ENCODE results near the gene UNC5B.
A peak's percentile ranks its signal among the peaks of the same experiment; 100 is the strongest.

UNC5B gene

DNA sequence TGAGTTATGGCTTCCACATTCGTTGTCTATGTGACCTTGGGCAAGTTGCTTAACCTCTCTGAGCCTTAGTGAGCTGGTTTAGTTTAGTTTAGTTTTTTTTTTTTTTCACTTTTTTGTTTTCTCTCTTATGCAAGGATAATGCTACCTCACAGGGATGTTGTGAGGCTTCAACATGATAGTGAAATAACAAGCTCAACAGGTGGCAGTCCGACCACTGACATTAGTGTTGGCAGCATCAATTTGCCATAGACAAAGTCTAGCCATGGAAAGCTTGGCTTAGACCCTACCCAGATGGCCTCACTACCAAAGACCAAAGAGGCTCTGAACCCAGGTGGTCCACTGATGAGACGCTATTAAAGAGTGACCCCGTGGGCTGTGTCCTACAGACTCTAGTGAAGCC, 27.2 kb upstream of the UNC5B start:
- H3K27ac ChIP-seq = no peak overlapping the region
- TF ChIP-seq, protein P1, sequence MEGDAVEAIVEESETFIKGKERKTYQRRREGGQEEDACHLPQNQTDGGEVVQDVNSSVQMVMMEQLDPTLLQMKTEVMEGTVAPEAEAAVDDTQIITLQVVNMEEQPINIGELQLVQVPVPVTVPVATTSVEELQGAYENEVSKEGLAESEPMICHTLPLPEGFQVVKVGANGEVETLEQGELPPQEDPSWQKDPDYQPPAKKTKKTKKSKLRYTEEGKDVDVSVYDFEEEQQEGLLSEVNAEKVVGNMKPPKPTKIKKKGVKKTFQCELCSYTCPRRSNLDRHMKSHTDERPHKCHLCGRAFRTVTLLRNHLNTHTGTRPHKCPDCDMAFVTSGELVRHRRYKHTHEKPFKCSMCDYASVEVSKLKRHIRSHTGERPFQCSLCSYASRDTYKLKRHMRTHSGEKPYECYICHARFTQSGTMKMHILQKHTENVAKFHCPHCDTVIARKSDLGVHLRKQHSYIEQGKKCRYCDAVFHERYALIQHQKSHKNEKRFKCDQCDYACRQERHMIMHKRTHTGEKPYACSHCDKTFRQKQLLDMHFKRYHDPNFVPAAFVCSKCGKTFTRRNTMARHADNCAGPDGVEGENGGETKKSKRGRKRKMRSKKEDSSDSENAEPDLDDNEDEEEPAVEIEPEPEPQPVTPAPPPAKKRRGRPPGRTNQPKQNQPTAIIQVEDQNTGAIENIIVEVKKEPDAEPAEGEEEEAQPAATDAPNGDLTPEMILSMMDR (conservative IDR thresholded peaks at IDR 0.05) = no peak

- TF ChIP-seq, protein P1 (conservative IDR thresholded peaks at IDR 0.05) = no peak
- peak overlapping the region; percentile 37 for H3K27ac ChIP-seq
These were observed 25.2 kb upstream of the UNC5B start for GRCh38 chr10:71187197-71187596.

DNA sequence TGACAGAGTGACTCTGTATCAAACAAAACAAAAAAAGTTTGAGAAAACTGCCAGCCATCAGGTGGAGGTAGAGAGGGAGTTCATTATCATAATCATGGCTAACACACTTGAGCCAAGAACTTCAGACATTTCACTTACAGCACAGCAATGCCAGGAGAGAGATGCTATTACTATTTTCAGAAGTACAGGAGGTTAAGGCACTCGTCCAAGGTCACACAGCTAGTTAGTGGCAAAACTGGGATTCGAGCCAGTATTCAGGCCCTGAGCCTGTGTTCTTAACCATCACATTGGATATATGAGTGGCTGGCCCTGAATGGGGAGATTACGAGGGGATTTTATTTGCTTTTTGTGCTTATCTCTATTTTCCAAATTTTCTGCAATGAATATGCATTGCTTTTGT, 24.8 kb upstream of the UNC5B start:
- H3K27ac ChIP-seq = peak overlapping the region; percentile 37
- TF ChIP-seq, protein P1 (conservative IDR thresholded peaks at IDR 0.05) = 0 out of 2 replicates have a peak, but pooled peaks have one; percentile 22

GRCh38 chr10:71188201-71188600, 24.2 kb upstream of the UNC5B start:
- TF ChIP-seq, protein P1 (conservative IDR thresholded peaks at IDR 0.05) = no peak

DNA sequence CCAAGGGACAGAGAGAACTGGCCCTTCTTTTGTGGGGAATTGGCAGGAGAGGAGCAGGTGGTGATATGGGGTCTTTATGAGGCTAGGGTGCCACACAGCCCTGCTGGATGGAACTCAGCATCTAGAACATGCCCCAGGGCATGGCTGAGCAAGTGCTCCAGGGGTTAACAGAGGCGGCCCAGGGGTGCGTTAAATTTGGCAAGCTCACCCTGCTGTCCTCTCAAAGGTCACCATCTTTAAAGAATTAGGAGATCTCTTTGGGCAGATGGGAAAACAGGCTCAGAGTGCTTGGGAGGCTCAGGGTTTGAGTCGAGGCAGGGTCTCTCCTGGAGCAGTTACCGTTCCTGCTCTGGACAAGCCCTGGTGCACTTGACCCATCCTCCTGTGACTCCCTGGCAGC, 21.4 kb upstream of the UNC5B start:
- no peak overlapping the region for H3K27ac ChIP-seq
- TF ChIP-seq, protein P1 (conservative IDR thresholded peaks at IDR 0.05) = no peak

More at GRCh38 chr10:71188201-71188600, 24.2 kb upstream of the UNC5B start:
- H3K27ac ChIP-seq = peak overlapping the region; percentile 23

GRCh38 chr10:71191551-71192076, 20.8 kb upstream of the UNC5B start:
- H3K27ac ChIP-seq = no peak overlapping the region
- TF ChIP-seq, protein P1 (conservative IDR thresholded peaks at IDR 0.05) = no peak

DNA sequence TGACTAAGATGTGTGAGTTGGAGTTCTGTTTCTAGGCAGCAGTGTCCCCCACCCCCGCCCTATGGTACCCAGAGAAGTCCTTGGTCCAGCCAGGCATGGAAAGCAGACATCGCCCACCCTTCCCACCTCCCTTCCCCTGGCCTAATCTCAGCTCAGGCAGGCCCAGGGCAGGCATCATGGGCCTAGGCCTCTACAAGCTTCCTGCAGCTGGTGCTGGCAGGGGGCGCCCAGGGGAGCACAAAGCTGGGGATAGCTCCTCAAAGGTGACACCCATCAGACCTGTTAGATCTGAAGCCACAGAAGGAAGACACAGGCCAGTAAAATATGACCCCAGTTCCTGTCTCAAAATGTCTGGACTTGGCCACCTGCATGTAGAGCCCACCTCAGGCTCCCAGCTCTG, 18.9 kb upstream of the UNC5B start:
- no peak overlapping the region for H3K27ac ChIP-seq
- TF ChIP-seq, protein P1 (conservative IDR thresholded peaks at IDR 0.05) = no peak
